PC-3 (cell line): ENCODE data around the gene AXDND1. TPM values are rescaled to one million over a fixed set of nuclear protein-coding genes. Genes with fewer than 3 reads are reported as not detected.
A peak's percentile ranks its signal among the peaks of the same experiment; 100 is the strongest.
"Not testable (repeated sequence)": the region's sequence is repeated elsewhere in the genome, so short reads cannot be mapped to it uniquely, and the experiment has no call there.

Source experiments
- ATAC-seq: fragments of 200-7000 bp; cut with Tn5 transposase; 2 replicates; pipeline ENCODE4 v1.9.1; 2020; ENCODE audit warnings: mild to moderate bottlenecking, moderate library complexity
- BruUV-seq: library from RNA; stranded (reverse); fragments of 400-500 nt; replicated peaks from 2 replicates; lab custom pipeline; 2021; lab: Mats Ljungman, UMichigan
- CTCF ChIA-PET: fragments of 300-600 bp; sonication (Branson Sonifier 250); formaldehyde crosslinking; loops from one replicate; lab custom pipeline; 2022; ENCODE audit warnings: antibody characterized with exemption; lab: Charles Lee
- POLR2A ChIA-PET: fragments of 300-600 bp; sonication (Branson Sonifier 250); formaldehyde crosslinking; loops from one replicate; lab custom pipeline; 2022; ENCODE audit warnings: antibody characterized with exemption; ENCODE audit not compliant: unreplicated experiment; lab: Charles Lee
- DNase-seq: peaks from one replicate; pipeline ENCODE4 v3.0.0-alpha.2; 2015
- H2AFZ ChIP-seq: fragments of 300-600 bp; sonication (generic); 2 replicates; pipeline ENCODE4 v1.6.0; 2016; ENCODE audit warnings: antibody characterized with exemption, low read length
- H3F3A ChIP-seq: fragments of 300-600 bp; sonication (generic); one replicate; pipeline ENCODE4 v1.6.0; 2017; ENCODE audit warnings: antibody characterized with exemption, low read length, control low read depth, mild to moderate bottlenecking; ENCODE audit not compliant: unreplicated experiment
- H3K27ac ChIP-seq: fragments of 300-600 bp; sonication (generic); 2 replicates; pipeline ENCODE4 v1.5.1; 2016; ENCODE audit warnings: mild to moderate bottlenecking, low read length
- H3K27me3 ChIP-seq: fragments of 300-600 bp; sonication (generic); 2 replicates; pipeline ENCODE4 v1.6.1; 2016; ENCODE audit warnings: low read length, mixed read lengths
- H3K36me3 ChIP-seq: fragments of 300-600 bp; sonication (generic); 2 replicates; pipeline ENCODE4 v1.6.1; 2016; ENCODE audit warnings: low read depth, mixed run types, low read length, mixed read lengths
- H3K4me1 ChIP-seq: fragments of 300-600 bp; sonication (generic); 2 replicates; pipeline ENCODE4 v1.5.1; 2016; ENCODE audit warnings: low read length; ENCODE audit not compliant: insufficient read depth
- H3K4me2 ChIP-seq: fragments of 300-600 bp; sonication (generic); 2 replicates; pipeline ENCODE4 v1.6.0; 2016; ENCODE audit warnings: low read length
- H3K4me3 ChIP-seq: fragments of 300-600 bp; sonication (generic); 2 replicates; pipeline ENCODE4 v1.5.1; 2016; ENCODE audit warnings: mild to moderate bottlenecking, low read length, mixed read lengths
- H3K79me2 ChIP-seq: fragments of 300-600 bp; sonication (generic); 2 replicates; pipeline ENCODE4 v1.6.1; 2017; ENCODE audit warnings: low read length, mixed read lengths
- H3K9ac ChIP-seq: fragments of 300-600 bp; sonication (generic); 2 replicates; pipeline ENCODE4 v1.6.0; 2016; ENCODE audit warnings: mild to moderate bottlenecking, low read length
- H3K9me2 ChIP-seq: fragments of 300-600 bp; sonication (generic); replicated peaks from 2 replicates; pipeline ENCODE4 v1.6.1; 2016; ENCODE audit warnings: mixed run types, low read length, mixed read lengths
- H3K9me3 ChIP-seq: fragments of 300-600 bp; sonication (generic); 2 replicates; pipeline ENCODE4 v1.6.1; 2016; ENCODE audit warnings: low read length, mixed read lengths
- H4K20me1 ChIP-seq: fragments of 300-600 bp; sonication (generic); 2 replicates; pipeline ENCODE4 v1.6.1; 2016; ENCODE audit warnings: low read length, mixed read lengths
- CTCF ChIP-seq: fragments of 300-600 bp; sonication (generic); conservative IDR thresholded peaks from 2 replicates; pipeline ENCODE4 v1.5.1; 2017; ENCODE audit warnings: antibody characterized with exemption, low read depth, mild to moderate bottlenecking, low read length
- EZH2 ChIP-seq: fragments of 300-600 bp; sonication (generic); IDR thresholded peaks from one replicate; pipeline ENCODE4 v1.6.1; 2017; ENCODE audit warnings: antibody characterized with exemption, mild to moderate bottlenecking, low read length; ENCODE audit not compliant: unreplicated experiment
- EZH2phosphoT487 ChIP-seq: fragments of 300-600 bp; sonication (generic); IDR thresholded peaks from 2 replicates; pipeline ENCODE4 v1.6.1; 2018; ENCODE audit warnings: mild to moderate bottlenecking, antibody characterized with exemption, low read length, borderline replicate concordance
- intact Hi-C: fragments of 100-400 bp; cut with micrococcal nuclease; formaldehyde crosslinking; loops from 2 replicates; pipeline ENCODE4 v1.9.0; 2023
- total RNA-seq: library from RNA; depleted of rRNA; stranded (reverse); fragments of >200 nt; gene quantifications from 2 replicates; pipeline ENCODE4 v1.2.3, GENCODE V29; 2014

The AXDND1 gene
- total RNA-seq, 1 experiment from 2014 or later: not detected

- ChIA-PET CTCF (no interaction called here), POLR2A (no interaction called here)
- no peaks in the 10 kb centered on the region for H3K36me3 ChIP-seq
- no TSS peak for BruUV-seq
- DNase-seq (no peak), ATAC-seq (no peak)
- no peak overlapping the region for H3K9ac ChIP-seq
- H3K27me3 ChIP-seq: no peaks in the 10 kb centered on the region
- H3F3A ChIP-seq: no peaks in the 10 kb centered on the region
- no peak overlapping the region for H3K27ac ChIP-seq
- H4K20me1 ChIP-seq: no peaks in the 10 kb centered on the region
- H3K4me1 ChIP-seq: no peaks in the 10 kb centered on the region
- intact Hi-C loops: no loop called here
- no peaks in the 10 kb centered on the region for H3K9me3 ChIP-seq
- H3K4me3 ChIP-seq: no peak overlapping the region
- no peaks in the 10 kb centered on the region for H3K9me2 ChIP-seq
- TF ChIP-seq CTCF (no peak), EZH2phosphoT487 (no peak), EZH2 (no peak)
- no peak overlapping the region for H3K4me2 ChIP-seq
- no peak overlapping the region for H2AFZ ChIP-seq
- no peaks in the 10 kb centered on the region for H3K79me2 ChIP-seq
Observed at GRCh38 chr1:179385510-179385909, 19.7 kb downstream of the AXDND1 start.

- DNase-seq (no peak), ATAC-seq (no peak)
- Histone ChIP-seq H3K4me2 (no peak overlapping the region), H4K20me1 (no peaks in the 10 kb centered on the region), H3K9me2 (no peaks in the 10 kb centered on the region), H3K4me3 (no peak overlapping the region), H2AFZ (no peak overlapping the region), H3K4me1 (no peaks in the 10 kb centered on the region), H3K36me3 (no peaks in the 10 kb centered on the region), H3K9ac (no peak overlapping the region), H3K79me2 (no peaks in the 10 kb centered on the region), H3K9me3 (no peaks in the 10 kb centered on the region), H3K27ac (no peak overlapping the region), H3F3A (no peaks in the 10 kb centered on the region), H3K27me3 (no peaks in the 10 kb centered on the region)
- no TSS peak for BruUV-seq
- intact Hi-C loops: no loop called here
- CTCF ChIA-PET: no interaction called here
- POLR2A ChIA-PET: no interaction called here
- TF ChIP-seq EZH2 (no peak), EZH2phosphoT487 (no peak), CTCF (no peak)
Observed at GRCh38 chr1:179393721-179394120, 27.9 kb downstream of the AXDND1 start.

- intact Hi-C loops, H4K20me1 ChIP-seq, ATAC-seq, H3K27me3 ChIP-seq, POLR2A ChIA-PET, H3K36me3 ChIP-seq, H3K4me3 ChIP-seq, H3K9ac ChIP-seq, H3F3A ChIP-seq, H3K4me2 ChIP-seq, H3K9me2 ChIP-seq, H3K4me1 ChIP-seq, H2AFZ ChIP-seq, BruUV-seq, CTCF ChIA-PET, H3K79me2 ChIP-seq, H3K9me3 ChIP-seq, H3K27ac ChIP-seq: not testable (repeated sequence)
- DNase-seq: peak; percentile 9
Observed at GRCh38 chr1:179399399-179399798, 33.6 kb downstream of the AXDND1 start.

GRCh38 chr1:179417760-179418159 lies 52.0 kb downstream of the AXDND1 start:
- BruUV-seq, intact Hi-C loops: not testable (repeated sequence)

GRCh38 chr1:179418706-179419105 lies 52.9 kb downstream of the AXDND1 start:
- H3K9me2 ChIP-seq, H3K36me3 ChIP-seq, ATAC-seq, BruUV-seq, H3K4me3 ChIP-seq, CTCF ChIA-PET, DNase-seq, H3K4me1 ChIP-seq, POLR2A ChIA-PET, H3K9me3 ChIP-seq, intact Hi-C loops, H4K20me1 ChIP-seq, H3K79me2 ChIP-seq, H2AFZ ChIP-seq, H3K9ac ChIP-seq, H3K27ac ChIP-seq, H3F3A ChIP-seq, H3K4me2 ChIP-seq: not testable (repeated sequence)
- H3K27me3 ChIP-seq: peaks cover 16% of the 10 kb centered on the region

More at GRCh38 chr1:179417760-179418159, 52.0 kb downstream of the AXDND1 start:
- H3K79me2 ChIP-seq, H3K9me2 ChIP-seq, H3K9ac ChIP-seq, H3K4me3 ChIP-seq, H3K27ac ChIP-seq, ATAC-seq, POLR2A ChIA-PET, DNase-seq, H3K9me3 ChIP-seq, H3F3A ChIP-seq, H4K20me1 ChIP-seq, H3K4me2 ChIP-seq, CTCF ChIA-PET, H3K4me1 ChIP-seq, H2AFZ ChIP-seq, H3K36me3 ChIP-seq: not testable (repeated sequence)
- H3K27me3 ChIP-seq: peaks cover 16% of the 10 kb centered on the region
